HG02759 (cell line): ENCODE results near the gene SMAD6.
"Not testable (repeated sequence)": the region's sequence is repeated elsewhere in the genome, so short reads cannot be mapped to it uniquely, and the experiment has no call there.

ENCODE experiments used
- ATAC-seq: cut with Tn5 transposase; IDR thresholded peaks from one replicate; pipeline ENCODE4 v1.9.1; 2021; ENCODE audit warnings: mild to moderate bottlenecking, moderate library complexity; ENCODE audit not compliant: unreplicated experiment

SMAD6 gene

GRCh38 chr15:66816201-66816600 lies 114.2 kb downstream of the SMAD6 start:
- ATAC-seq = no peak

GRCh38 chr15:66819084-66819483 lies 117.0 kb downstream of the SMAD6 start:
- no peak for ATAC-seq

GRCh38 chr15:66820481-66821176 lies 118.6 kb downstream of the SMAD6 start:
- ATAC-seq = no peak

- no peak for ATAC-seq
Observed at GRCh38 chr15:66821307-66821706, 119.3 kb downstream of the SMAD6 start.

GRCh38 chr15:66822114-66822513 lies 120.1 kb downstream of the SMAD6 start:
- no peak for ATAC-seq

- ATAC-seq = no peak
Observed at GRCh38 chr15:66822576-66822975, 120.5 kb downstream of the SMAD6 start.

- no peak for ATAC-seq
Observed at GRCh38 chr15:66823601-66824000, 121.6 kb downstream of the SMAD6 start.

- ATAC-seq = no peak
Observed at GRCh38 chr15:66824424-66824823, 122.4 kb downstream of the SMAD6 start.

GRCh38 chr15:66825139-66825538 lies 123.1 kb downstream of the SMAD6 start:
- no peak for ATAC-seq

- ATAC-seq = no peak
Observed at GRCh38 chr15:66825731-66826130, 123.7 kb downstream of the SMAD6 start.

GRCh38 chr15:66826507-66826906 lies 124.5 kb downstream of the SMAD6 start:
- no peak for ATAC-seq

- ATAC-seq = no peak
Observed at GRCh38 chr15:66827039-66827697, 125.1 kb downstream of the SMAD6 start.

- no peak for ATAC-seq
Observed at GRCh38 chr15:66827698-66828055, 125.6 kb downstream of the SMAD6 start.

- ATAC-seq = not testable (repeated sequence)
Observed at GRCh38 chr15:66828817-66829541, 126.9 kb downstream of the SMAD6 start.

- ATAC-seq = no peak
Observed at GRCh38 chr15:66829551-66830121, 127.6 kb downstream of the SMAD6 start.

- no peak for ATAC-seq
Observed at GRCh38 chr15:66830358-66830757, 128.3 kb downstream of the SMAD6 start.

GRCh38 chr15:66830823-66831222 lies 128.8 kb downstream of the SMAD6 start:
- ATAC-seq = no peak

- ATAC-seq = no peak
Observed at GRCh38 chr15:66831289-66831688, 129.3 kb downstream of the SMAD6 start.

- ATAC-seq = no peak
Observed at GRCh38 chr15:66831801-66832390, 129.9 kb downstream of the SMAD6 start.
